ENCODE measurements around the gene SETD1B.

GRCh38 chr12:121816925-121817647, 13.3 kb downstream of the SETD1B start:
- TF ChIP-seq, protein P1, sequence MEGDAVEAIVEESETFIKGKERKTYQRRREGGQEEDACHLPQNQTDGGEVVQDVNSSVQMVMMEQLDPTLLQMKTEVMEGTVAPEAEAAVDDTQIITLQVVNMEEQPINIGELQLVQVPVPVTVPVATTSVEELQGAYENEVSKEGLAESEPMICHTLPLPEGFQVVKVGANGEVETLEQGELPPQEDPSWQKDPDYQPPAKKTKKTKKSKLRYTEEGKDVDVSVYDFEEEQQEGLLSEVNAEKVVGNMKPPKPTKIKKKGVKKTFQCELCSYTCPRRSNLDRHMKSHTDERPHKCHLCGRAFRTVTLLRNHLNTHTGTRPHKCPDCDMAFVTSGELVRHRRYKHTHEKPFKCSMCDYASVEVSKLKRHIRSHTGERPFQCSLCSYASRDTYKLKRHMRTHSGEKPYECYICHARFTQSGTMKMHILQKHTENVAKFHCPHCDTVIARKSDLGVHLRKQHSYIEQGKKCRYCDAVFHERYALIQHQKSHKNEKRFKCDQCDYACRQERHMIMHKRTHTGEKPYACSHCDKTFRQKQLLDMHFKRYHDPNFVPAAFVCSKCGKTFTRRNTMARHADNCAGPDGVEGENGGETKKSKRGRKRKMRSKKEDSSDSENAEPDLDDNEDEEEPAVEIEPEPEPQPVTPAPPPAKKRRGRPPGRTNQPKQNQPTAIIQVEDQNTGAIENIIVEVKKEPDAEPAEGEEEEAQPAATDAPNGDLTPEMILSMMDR (IDR thresholded peaks at IDR 0.05): no peak
- TF ChIP-seq POLR2AphosphoS5 (IDR thresholded peaks at IDR 0.05) (no peak), EP300 (IDR thresholded peaks at IDR 0.05) (no peak)
